H9 (cell line): ENCODE data around the gene BHLHE41. TPM values are rescaled to one million over a fixed set of nuclear protein-coding genes. Genes with fewer than 3 reads are reported as not detected.

Source experiments
- DNase-seq: peaks from one replicate; pipeline ENCODE4 v3.0.0-alpha.2; 2017
- H2AFZ ChIP-seq: one replicate; pipeline ENCODE4 v1.6.1; 2013; ENCODE audit warnings: mild to moderate bottlenecking, low read length, control low read depth, moderate library complexity
- H2AK5ac ChIP-seq: 2 replicates; pipeline ENCODE4 v1.6.1; 2013; ENCODE audit warnings: low read length, control low read depth, mixed read lengths; ENCODE audit not compliant: insufficient read length
- H2BK120ac ChIP-seq: one replicate; pipeline ENCODE4 v1.6.1; 2013; ENCODE audit warnings: low read depth, mild to moderate bottlenecking, low read length, control low read depth, inconsistent platforms; ENCODE audit not compliant: poor library complexity, severe bottlenecking
- H2BK12ac ChIP-seq: 2 replicates; pipeline ENCODE4 v1.6.1; 2013; ENCODE audit warnings: low read length, control low read depth, mixed read lengths, low read depth; ENCODE audit not compliant: insufficient read length
- H2BK15ac ChIP-seq: 2 replicates; pipeline ENCODE4 v1.6.1; 2013; ENCODE audit warnings: low read depth, low read length, control low read depth
- H2BK20ac ChIP-seq: one replicate; pipeline ENCODE4 v1.6.1; 2013; ENCODE audit warnings: low read depth, mild to moderate bottlenecking, low read length, control low read depth, inconsistent platforms; ENCODE audit not compliant: poor library complexity, severe bottlenecking
- H2BK5ac ChIP-seq: 2 replicates; pipeline ENCODE4 v1.6.1; 2013; ENCODE audit warnings: low read length, control low read depth, mixed read lengths; ENCODE audit not compliant: insufficient read length
- H3K14ac ChIP-seq: 2 replicates; pipeline ENCODE4 v1.6.1; 2013; ENCODE audit warnings: low read length, control low read depth; ENCODE audit not compliant: insufficient read depth
- H3K18ac ChIP-seq: 2 replicates; pipeline ENCODE4 v1.6.1; 2013; ENCODE audit warnings: low read depth, mild to moderate bottlenecking, mixed read lengths, low read length, control low read depth; ENCODE audit not compliant: insufficient read length
- H3K23ac ChIP-seq: 2 replicates; pipeline ENCODE4 v1.6.1; 2013; ENCODE audit warnings: low read length, control low read depth, mixed read lengths, low read depth; ENCODE audit not compliant: insufficient read length
- H3K23me2 ChIP-seq: 2 replicates; pipeline ENCODE4 v1.6.1; 2013; ENCODE audit warnings: low read depth, mild to moderate bottlenecking, mixed read lengths, low read length, control low read depth; ENCODE audit not compliant: insufficient read length, poor library complexity, severe bottlenecking
- H3K27ac ChIP-seq: 2 replicates; pipeline ENCODE4 v1.5.1; 2013; ENCODE audit warnings: low read length, control low read depth, mixed read lengths, low read depth; ENCODE audit not compliant: insufficient read length
- H3K27me3 ChIP-seq: 2 replicates; pipeline ENCODE4 v1.6.1; 2013; ENCODE audit warnings: low read length, control low read depth, inconsistent platforms; ENCODE audit not compliant: insufficient read depth
- H3K4ac ChIP-seq: 2 replicates; pipeline ENCODE4 v1.6.1; 2013; ENCODE audit warnings: low read depth, mild to moderate bottlenecking, control low read depth, inconsistent platforms, low read length, moderate library complexity
- H3K4me1 ChIP-seq: 2 replicates; pipeline ENCODE4 v1.6.1; 2013; ENCODE audit warnings: low read length, control low read depth, inconsistent platforms; ENCODE audit not compliant: insufficient read depth
- H3K4me2 ChIP-seq: 2 replicates; pipeline ENCODE4 v1.6.1; 2013; ENCODE audit warnings: low read length, control low read depth, mixed read lengths; ENCODE audit not compliant: insufficient read length, insufficient read depth
- H3K56ac ChIP-seq: 2 replicates; pipeline ENCODE4 v1.6.1; 2013; ENCODE audit warnings: low read depth, mild to moderate bottlenecking, mixed read lengths, low read length, control low read depth; ENCODE audit not compliant: insufficient read length
- H3K79me1 ChIP-seq: 2 replicates; pipeline ENCODE4 v1.6.1; 2013; ENCODE audit warnings: low read depth, mild to moderate bottlenecking, moderate library complexity, low read length, control low read depth, inconsistent platforms; ENCODE audit not compliant: insufficient read depth, poor library complexity, severe bottlenecking
- H3K79me2 ChIP-seq: 2 replicates; pipeline ENCODE4 v1.6.1; 2013; ENCODE audit warnings: low read length, control low read depth, inconsistent platforms; ENCODE audit not compliant: insufficient read depth
- H3K9ac ChIP-seq: 2 replicates; pipeline ENCODE4 v1.6.1; 2013; ENCODE audit warnings: low read length, control low read depth, mixed read lengths; ENCODE audit not compliant: insufficient read length; ENCODE audit errors: extremely low read depth
- H3K9me3 ChIP-seq: one replicate; pipeline ENCODE4 v1.6.1; 2013; ENCODE audit warnings: low read depth, low read length, inconsistent platforms; ENCODE audit not compliant: control insufficient read depth
- H3T11ph ChIP-seq: one replicate; pipeline ENCODE4 v1.6.1; 2013; ENCODE audit warnings: mild to moderate bottlenecking, low read length, control low read depth, inconsistent platforms
- H4K20me1 ChIP-seq: one replicate; pipeline ENCODE4 v1.6.1; 2013; ENCODE audit not compliant: control insufficient read depth, insufficient read length, insufficient read depth
- H4K5ac ChIP-seq: 2 replicates; pipeline ENCODE4 v1.6.1; 2013; ENCODE audit warnings: low read depth, mild to moderate bottlenecking, mixed read lengths, low read length, control low read depth; ENCODE audit not compliant: insufficient read length
- H4K8ac ChIP-seq: replicated peaks from 2 replicates; pipeline ENCODE4 v1.6.1; 2013; ENCODE audit warnings: low read length, control low read depth, mixed read lengths, low read depth; ENCODE audit not compliant: insufficient read length
- H4K91ac ChIP-seq: 2 replicates; pipeline ENCODE4 v1.6.1; 2013; ENCODE audit warnings: low read depth, mild to moderate bottlenecking, moderate library complexity, mixed read lengths, low read length, control low read depth; ENCODE audit not compliant: insufficient read length
- H3K27ac Mint-ChIP-seq, 3 experiments: 2 replicates in 2 of 3; 3 replicates in 1 of 3; pipeline ENCODE4 v1.8.0; 2020 to 2021; ENCODE audit warnings: mixed read lengths in 3 of 3, mild to moderate bottlenecking in 1 of 3, moderate library complexity in 1 of 3
- H3K27me3 Mint-ChIP-seq: 2 replicates; pipeline ENCODE4 v1.8.0; 2021; ENCODE audit warnings: low read depth, mild to moderate bottlenecking, moderate library complexity, mixed read lengths
- H3K36me3 Mint-ChIP-seq, 3 experiments: 2 replicates in 2 of 3; 3 replicates in 1 of 3; pipeline ENCODE4 v1.8.0; 2020 to 2021; ENCODE audit warnings: low read depth in 3 of 3, mixed read lengths in 3 of 3; ENCODE audit not compliant: insufficient read depth in 1 of 3
- H3K4me1 Mint-ChIP-seq, 2 experiments: 2 replicates each; pipeline ENCODE4 v1.8.0; 2020; ENCODE audit warnings: mixed read lengths in 2 of 2
- H3K4me3 Mint-ChIP-seq, 2 experiments: 2 replicates in 1 of 2; 3 replicates in 1 of 2; pipeline ENCODE4 v1.8.0; 2020 to 2021; ENCODE audit warnings: mild to moderate bottlenecking in 2 of 2, mixed read lengths in 2 of 2, moderate library complexity in 1 of 2
- H3K9me3 Mint-ChIP-seq, 2 experiments: 2 replicates in 1 of 2; 3 replicates in 1 of 2; pipeline ENCODE4 v1.8.0; 2020; ENCODE audit warnings: mild to moderate bottlenecking in 2 of 2, mixed read lengths in 2 of 2, moderate library complexity in 1 of 2
- CTCF ChIP-seq: fragments of 200-600 bp; sonication (generic); conservative IDR thresholded peaks from 3 replicates; pipeline ENCODE4 v1.8.0; 2021; ENCODE audit warnings: antibody characterized with exemption, mild to moderate bottlenecking
- WGBS: extraction: QIAGEN DNeasy Blood & Tissue Kit; methylation state at CpG from one replicate; pipeline ENCODE4 v1.1.7; 2013; ENCODE audit warnings: missing lambda C conversion rate, low lambda C conversion rate, mixed read lengths; ENCODE audit not compliant: insufficient read length; ENCODE audit errors: extremely low coverage; 5-methylcytosine and 5-hydroxymethylcytosine counted together
- total RNA-seq: library from RNA; stranded (reverse); gene quantifications from 2 replicates; pipeline ENCODE4 v1.2.1, GENCODE V29; 2021

The BHLHE41 gene
- total RNA-seq, 1 experiment from 2014 or later = 0.33 TPM

- H4K91ac ChIP-seq = no peak overlapping the region
- H3K18ac ChIP-seq = no peak overlapping the region
- no peak for DNase-seq
- H3K23ac ChIP-seq = no peak overlapping the region
- H3K14ac ChIP-seq = no peak overlapping the region
- no peak overlapping the region for H3K56ac ChIP-seq
- Mint-ChIP-seq H3K4me1 (peaks cover 37 to 45% of the 10 kb centered on the region in 2 experiments), H3K9me3 (no peaks in the 10 kb centered on the region; a peak in 1 of 5 replicates), H3K4me3 (no peak overlapping the region; a peak in 1 of 5 replicates), H3K36me3 (no peaks in the 10 kb centered on the region), H3K27me3 (peaks cover 87% of the 10 kb centered on the region), H3K27ac (no peak overlapping the region)
- no CpG with 5 or more reads among the region's 6 CpGs for WGBS
- H4K20me1 ChIP-seq = no peaks in the 10 kb centered on the region
- H3K9ac ChIP-seq = no peak overlapping the region
- no peak overlapping the region for H2BK20ac ChIP-seq
- H4K8ac ChIP-seq = no peak overlapping the region
- H3K4me1 ChIP-seq = no peaks in the 10 kb centered on the region; the same call in 1 of the 2 replicates
- TF ChIP-seq CTCF = no peak
- H2BK15ac ChIP-seq = no peak overlapping the region
- H2AFZ ChIP-seq = no peak overlapping the region
- H2AK5ac ChIP-seq = no peak overlapping the region
- no peak overlapping the region for H2BK5ac ChIP-seq
- no peak overlapping the region for H2BK12ac ChIP-seq
- no peaks in the 10 kb centered on the region for H3K79me2 ChIP-seq
- H3K27ac ChIP-seq = no peak overlapping the region
- peaks cover 16% of the 10 kb centered on the region; the same call in 1 of the 2 replicates for H3K27me3 ChIP-seq
- no peaks in the 10 kb centered on the region for H3K9me3 ChIP-seq
- no peak overlapping the region for H3K4me2 ChIP-seq
- H3K23me2 ChIP-seq = peaks cover 11% of the 10 kb centered on the region
- no peak overlapping the region for H2BK120ac ChIP-seq
- no peak overlapping the region for H3K4ac ChIP-seq
- no peaks in the 10 kb centered on the region for H3K79me1 ChIP-seq
- no peak overlapping the region for H3T11ph ChIP-seq
- no peak overlapping the region for H4K5ac ChIP-seq
Measured at GRCh38 chr12:26116829-26117715, 7.8 kb downstream of the BHLHE41 start.
